Kidney (tissue), 14 donors: ENCODE measurements around the gene SLC3A2. TPM values are rescaled to one million over a fixed set of nuclear protein-coding genes. Genes with fewer than 3 reads are reported as not detected.
"Not testable (repeated sequence)": the region's sequence is repeated elsewhere in the genome, so short reads cannot be mapped to it uniquely, and the experiment has no call there.

Source experiments
- DNase-seq, 5 donors: peaks; one replicate each; pipeline ENCODE4 v3.0.0-alpha.2; 2013 to 2020
- FAIRE-seq: peaks from 2 replicates; lab custom pipeline; 2012; peaks lifted over from hg19 to GRCh38; lab: Jason Lieb, UNC
- H3K27ac ChIP-seq, 2 donors: one replicate each; pipeline ENCODE4 v1.7.0; 2013; ENCODE audit warnings: low read depth in 2 of 2, low read length in 2 of 2, inconsistent platforms in 1 of 2
- H3K27me3 ChIP-seq: one replicate; pipeline ENCODE4 v1.7.1; 2013; ENCODE audit warnings: low read length, inconsistent platforms; ENCODE audit not compliant: control insufficient read depth, insufficient read depth
- H3K36me3 ChIP-seq, 3 donors: one replicate each; pipeline versions ENCODE4 v1.7.0 to v1.7.1; 2013; ENCODE audit warnings: low read length in 3 of 3, control low read depth in 1 of 3, inconsistent platforms in 1 of 3; ENCODE audit not compliant: insufficient read depth in 3 of 3, control insufficient read depth in 2 of 3
- H3K4me1 ChIP-seq, 3 donors: one replicate each; pipeline versions ENCODE4 v1.7.0 to v1.7.1; 2013; ENCODE audit warnings: low read length in 3 of 3, inconsistent platforms in 1 of 3, low read depth in 1 of 3; ENCODE audit not compliant: control insufficient read depth in 2 of 3, insufficient read depth in 2 of 3
- H3K4me3 ChIP-seq, 3 donors: one replicate each; pipeline versions ENCODE4 v1.7.0 to v1.8.1; 2013; ENCODE audit warnings: low read length in 3 of 3, control low read depth in 1 of 3, inconsistent platforms in 1 of 3
- H3K9ac ChIP-seq, 3 donors: one replicate each; pipeline versions ENCODE4 v1.7.0 to v1.7.1; 2013; ENCODE audit warnings: low read length in 3 of 3, control low read depth in 1 of 3, inconsistent platforms in 1 of 3
- H3K9me3 ChIP-seq, 3 donors: one replicate each; pipeline versions ENCODE4 v1.7.0 to v1.7.1; 2013; ENCODE audit warnings: low read length in 3 of 3, control low read depth in 1 of 3, inconsistent platforms in 1 of 3; ENCODE audit not compliant: control insufficient read depth in 2 of 3, insufficient read depth in 1 of 3
- intact Hi-C: fragments of 100-400 bp; cut with DNase I; formaldehyde crosslinking; loops from one replicate; pipeline ENCODE4 v1.11.1; 2022
- polyA plus RNA-seq: library from polyadenylated mRNA; stranded (reverse); fragments of 350-450 nt; fragmentation: Illumina TruSeq; extraction: RNeasy Lipid Tissue Mini Kit (QIAGEN cat#74804); gene quantifications from one replicate; pipeline ENCODE4 v1.2.3, GENCODE V29; 2014; ENCODE audit warnings: low read depth, low replicate concordance; ENCODE audit not compliant: insufficient read depth
- total RNA-seq: library from RNA; stranded (reverse); fragmentation: NEBNext Ultra II Directional; extraction: Animal tissue kit (Norgen Biotek cat#: 25700); gene quantifications from one replicate; pipeline ENCODE4 v1.2.1, GENCODE V29; 2021
- TF ChIP-seq, protein P1 (sequence below): IDR thresholded peaks from 3 replicates; pipeline ENCODE4 v1.5.1; 2012; ENCODE audit warnings: mild to moderate bottlenecking, moderate library complexity, borderline replicate concordance; ENCODE audit not compliant: insufficient read depth; ENCODE audit errors: extremely low read depth
- donor health status: control.
- donor health status: control.
- donor health status: control.
- donor health status: control.
- donor health status: control.
- donor health status: DM: yes; HTN: yes; CAD: no.
- donor health status: Normal renal cell carcinoma (clear cell type).

The SLC3A2 gene
- total and polyA plus RNA-seq, 2 donors from 2014 or later, result 203 to 299 TPM

DNA sequence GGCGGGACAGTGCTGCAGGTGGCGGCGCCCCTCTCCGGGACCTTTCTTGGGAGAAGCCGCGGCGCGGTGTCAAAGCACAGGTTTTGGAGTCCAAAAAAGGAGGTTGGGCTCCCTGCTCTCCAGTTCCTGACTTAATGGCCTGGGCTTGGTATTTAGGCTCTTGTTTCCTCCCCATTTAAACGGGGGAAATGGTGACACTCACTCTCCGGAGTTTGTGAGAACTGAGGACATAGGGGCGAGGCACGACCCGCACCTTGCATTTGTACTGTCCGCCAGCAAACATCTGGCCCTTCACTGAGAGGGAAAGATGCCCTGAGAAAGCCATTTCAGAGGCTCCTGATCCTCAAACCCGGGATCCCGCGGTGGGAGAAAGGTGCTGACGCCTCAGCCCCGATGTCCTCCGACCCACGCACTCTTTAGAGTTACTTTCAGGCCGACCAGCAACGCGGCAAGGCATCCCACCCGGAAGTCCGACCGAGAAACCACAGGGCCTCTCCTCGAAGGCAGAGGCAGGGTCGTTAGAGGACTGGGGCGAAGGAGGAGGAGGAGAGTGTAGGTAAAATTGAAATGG, 38.4 kb upstream of the SLC3A2 start:
- peaks cover 0 to 11% (median 6%) of the 10 kb centered on the region in 3 donors for H3K4me1 ChIP-seq
- peak overlapping the region; percentile 64 to 77 (median 73) for H3K4me3 ChIP-seq
- no peaks in the 10 kb centered on the region for H3K27me3 ChIP-seq
- H3K27ac ChIP-seq, result peak overlapping the region; percentile 96 to 99
- TF ChIP-seq, protein P1, sequence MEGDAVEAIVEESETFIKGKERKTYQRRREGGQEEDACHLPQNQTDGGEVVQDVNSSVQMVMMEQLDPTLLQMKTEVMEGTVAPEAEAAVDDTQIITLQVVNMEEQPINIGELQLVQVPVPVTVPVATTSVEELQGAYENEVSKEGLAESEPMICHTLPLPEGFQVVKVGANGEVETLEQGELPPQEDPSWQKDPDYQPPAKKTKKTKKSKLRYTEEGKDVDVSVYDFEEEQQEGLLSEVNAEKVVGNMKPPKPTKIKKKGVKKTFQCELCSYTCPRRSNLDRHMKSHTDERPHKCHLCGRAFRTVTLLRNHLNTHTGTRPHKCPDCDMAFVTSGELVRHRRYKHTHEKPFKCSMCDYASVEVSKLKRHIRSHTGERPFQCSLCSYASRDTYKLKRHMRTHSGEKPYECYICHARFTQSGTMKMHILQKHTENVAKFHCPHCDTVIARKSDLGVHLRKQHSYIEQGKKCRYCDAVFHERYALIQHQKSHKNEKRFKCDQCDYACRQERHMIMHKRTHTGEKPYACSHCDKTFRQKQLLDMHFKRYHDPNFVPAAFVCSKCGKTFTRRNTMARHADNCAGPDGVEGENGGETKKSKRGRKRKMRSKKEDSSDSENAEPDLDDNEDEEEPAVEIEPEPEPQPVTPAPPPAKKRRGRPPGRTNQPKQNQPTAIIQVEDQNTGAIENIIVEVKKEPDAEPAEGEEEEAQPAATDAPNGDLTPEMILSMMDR, result no peak
- intact Hi-C loops, result no loop called here
- DNase-seq, result peak in 4 of 5 donors; percentile 45 to 93 (median 82)
- no peaks in the 10 kb centered on the region for H3K36me3 ChIP-seq
- no peaks in the 10 kb centered on the region for H3K9me3 ChIP-seq
- H3K9ac ChIP-seq, result peak overlapping the region; percentile 61 to 94 (median 89)
- no peak for FAIRE-seq

DNA sequence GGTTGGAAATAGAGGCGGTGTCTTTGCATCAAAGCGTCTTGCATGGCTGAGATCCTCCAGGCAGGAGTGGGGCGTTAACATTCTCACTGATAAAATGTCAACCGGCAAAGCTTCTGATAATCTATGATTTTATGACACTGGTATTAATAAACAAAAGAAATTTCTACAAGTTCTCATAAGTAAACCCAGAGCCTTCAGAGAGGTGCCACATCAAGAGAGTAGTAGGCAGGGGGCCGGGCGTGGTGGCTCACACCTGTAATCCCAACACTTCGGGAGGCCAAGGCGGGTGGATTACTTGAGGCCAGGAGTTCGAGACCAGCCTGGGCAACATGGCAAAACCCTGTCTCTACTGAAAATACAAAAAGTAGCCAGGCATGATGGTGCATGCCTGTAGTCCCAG, 37.8 kb upstream of the SLC3A2 start:
- intact Hi-C loops, H3K36me3 ChIP-seq, H3K9me3 ChIP-seq, FAIRE-seq, H3K27me3 ChIP-seq: not testable (repeated sequence)
- peaks cover 0 to 11% (median 6%) of the 10 kb centered on the region in 3 donors for H3K4me1 ChIP-seq
- peak overlapping the region in 1 of 3 donors; percentile 77 for H3K4me3 ChIP-seq
- H3K27ac ChIP-seq, result peak overlapping the region in 1 of 2 donors; percentile 99
- DNase-seq, result peak in 1 of 5 donors; percentile 75
- peak overlapping the region in 2 of 3 donors; percentile 89 to 94 for H3K9ac ChIP-seq

DNA sequence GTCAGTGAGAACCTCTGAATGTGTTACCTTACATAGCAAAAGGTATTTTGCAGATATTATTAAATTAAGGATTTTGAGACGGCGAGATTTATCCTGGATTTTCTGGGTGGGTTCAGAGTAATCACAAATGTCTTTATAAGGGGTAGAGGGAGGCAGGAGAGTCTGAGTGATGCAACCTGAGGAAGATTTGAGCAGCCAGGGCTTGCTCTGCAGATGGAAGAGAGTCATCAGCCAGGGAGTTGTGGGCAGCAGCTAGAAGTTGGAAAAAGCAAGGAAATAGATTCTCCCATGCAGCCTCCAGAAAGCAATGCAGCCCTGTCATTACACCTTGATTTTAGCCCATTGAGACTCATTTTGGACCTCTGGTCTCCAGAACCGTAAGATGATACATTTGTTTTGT, 37.2 kb upstream of the SLC3A2 start:
- no peaks in the 10 kb centered on the region for H3K36me3 ChIP-seq
- H3K4me1 ChIP-seq, result peaks cover 0 to 11% (median 6%) of the 10 kb centered on the region in 3 donors
- no peak overlapping the region for H3K9ac ChIP-seq
- DNase-seq (no peak), FAIRE-seq (no peak)
- TF ChIP-seq, protein P1, result no peak
- intact Hi-C loops, result no loop called here
- H3K4me3 ChIP-seq, result no peak overlapping the region
- H3K27ac ChIP-seq, result no peak overlapping the region
- H3K9me3 ChIP-seq, result no peaks in the 10 kb centered on the region
- no peaks in the 10 kb centered on the region for H3K27me3 ChIP-seq

DNA sequence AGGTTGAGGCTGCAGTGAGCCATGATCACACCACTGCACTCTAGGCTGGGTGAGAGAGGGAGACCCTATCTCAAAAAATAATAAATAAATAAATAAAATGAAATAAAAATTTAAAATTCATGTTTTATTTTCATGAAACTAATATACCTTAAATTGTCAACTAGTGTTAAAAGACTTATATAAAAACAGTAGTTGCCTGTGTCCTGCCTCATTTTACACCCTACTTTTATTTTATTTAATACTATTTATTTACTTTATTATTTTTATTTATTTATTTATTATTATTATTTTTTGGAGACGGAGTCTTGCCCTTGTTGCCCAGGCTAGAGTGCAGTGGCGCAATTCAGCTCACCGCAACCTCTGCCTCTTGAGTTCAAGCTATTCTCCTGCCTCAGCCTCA, 36.5 kb upstream of the SLC3A2 start:
- TF ChIP-seq, protein P1, result no peak
- intact Hi-C loops, result no loop called here
- FAIRE-seq (no peak), DNase-seq (peak in 1 of 5 donors; percentile 26)
- Histone ChIP-seq H3K4me3 (no peak overlapping the region), H3K36me3 (no peaks in the 10 kb centered on the region), H3K27me3 (no peaks in the 10 kb centered on the region), H3K9me3 (no peaks in the 10 kb centered on the region), H3K4me1 (peaks cover 0 to 7% (median 6%) of the 10 kb centered on the region in 3 donors), H3K27ac (no peak overlapping the region), H3K9ac (no peak overlapping the region)
